Psoas muscle (tissue), 8 donors: ENCODE measurements around the gene KERA. TPM values are rescaled to one million over a fixed set of nuclear protein-coding genes. Genes with fewer than 3 reads are reported as not detected.

ENCODE experiments used
- ATAC-seq, 4 donors: fragments of 200-7000 bp; cut with Tn5 transposase; one replicate each; pipeline ENCODE4 v1.9.1; 2020; ENCODE audit warnings: moderate library complexity in 3 of 4, mild to moderate bottlenecking in 2 of 4
- DNase-seq, 2 donors: peaks; one replicate each; pipeline ENCODE4 v3.0.0-alpha.2; 2020
- H3K27ac ChIP-seq: fragments of 200-600 bp; one replicate; pipeline ENCODE4 v1.8.0; 2022
- H3K27me3 ChIP-seq, 3 donors: fragments of 200-600 bp in 1 of 3; one replicate each; pipeline versions ENCODE4 v1.6.1 to v1.8.0; 2013 to 2022; ENCODE audit warnings: low read length in 2 of 3, mild to moderate bottlenecking in 2 of 3, moderate library complexity in 1 of 3; ENCODE audit not compliant: insufficient read depth in 3 of 3
- H3K36me3 ChIP-seq, 2 donors: fragments of 200-600 bp in 1 of 2; one replicate each; pipeline versions ENCODE4 v1.6.1 to v1.8.0; 2013 to 2022; ENCODE audit warnings: low read depth in 1 of 2, mild to moderate bottlenecking in 1 of 2, moderate library complexity in 1 of 2; ENCODE audit not compliant: insufficient read depth in 1 of 2
- H3K4me1 ChIP-seq: fragments of 200-600 bp; one replicate; pipeline ENCODE4 v1.8.0; 2022
- H3K4me3 ChIP-seq: fragments of 200-600 bp; one replicate; pipeline ENCODE4 v1.8.0; 2022; ENCODE audit warnings: mild to moderate bottlenecking
- H3K9me3 ChIP-seq: fragments of 200-600 bp; one replicate; pipeline ENCODE4 v1.8.0; 2022
- CTCF ChIP-seq: fragments of 200-600 bp; IDR thresholded peaks from one replicate; pipeline ENCODE4 v1.8.0; 2022; ENCODE audit warnings: antibody characterized with exemption
- WGBS, 3 donors: extraction: QIAGEN DNeasy Blood & Tissue Kit; methylation state at CpG; one replicate each; pipeline versions ENCODE4 v1.1.6 to v1.1.7; 2013; 5-methylcytosine and 5-hydroxymethylcytosine counted together
- intact Hi-C, 2 donors: fragments of 100-400 bp; cut with DNase I; formaldehyde crosslinking; loops; one replicate each; pipeline versions ENCODE4 v1.11.0 to v1.14.2; 2022
- polyA plus RNA-seq, 3 donors: library from polyadenylated mRNA; stranded (reverse); fragments of 200-250 nt; gene quantifications; one replicate each; pipeline ENCODE4 v1.2.3, GENCODE V29; 2013
- total RNA-seq, 4 donors: library from RNA; stranded (reverse); fragmentation: NEBNext Ultra II Directional in 2 of 4; extraction: Animal tissue kit (Norgen Biotek cat#: 25700) in 2 of 4; gene quantifications; one replicate each; pipeline versions ENCODE4 v1.2.1 to v1.2.4, GENCODE V29; 2021 to 2023
- donor health status: healthy with polysubstance abuse.
- donor health status: DM: no; HTN: no; CAD: no; lungs with moderate emphysema.
- donor health status: Bipolar disorder and iron deficiency.
- donor health status: healthy.
- donor health status: DM: yes; HTN: yes; CAD: no.
- donor health status: DM: no; HTN: no; CAD: no.
- donor health status: DM: no; HTN: no; CAD: no.
- donor health status: DM: yes; HTN: yes; CAD: no.

Gene KERA
- total and polyA plus RNA-seq, 7 donors, result 0.17 TPM; not detected in 6

- WGBS, 3 donors, result 80 to 83% (median 83%) methylated on average over 2 of the region's 2 CpGs
Observed at GRCh38 chr12:91044586-91044985, 13.2 kb downstream of the KERA start.

GRCh38 chr12:91043408-91043807, 14.4 kb downstream of the KERA start:
- TF ChIP-seq CTCF, result no peak
- Histone ChIP-seq H3K9me3 (no peaks in the 10 kb centered on the region), H3K36me3 (no peaks in the 10 kb centered on the region), H3K4me3 (no peak overlapping the region), H3K27me3 (no peaks in the 10 kb centered on the region), H3K4me1 (no peaks in the 10 kb centered on the region), H3K27ac (no peak overlapping the region)
- intact Hi-C loops, result no loop called here
- no peak for ATAC-seq
- 61 to 72% (median 64%) methylated on average over 4 of the region's 4 CpGs for WGBS, 3 donors
- DNase-seq, result no peak

More at GRCh38 chr12:91044586-91044985, 13.2 kb downstream of the KERA start:
- no peak for ATAC-seq
- Histone ChIP-seq H3K4me3 (no peak overlapping the region), H3K9me3 (no peaks in the 10 kb centered on the region), H3K27ac (no peak overlapping the region), H3K4me1 (no peaks in the 10 kb centered on the region), H3K27me3 (no peaks in the 10 kb centered on the region), H3K36me3 (no peaks in the 10 kb centered on the region)
- intact Hi-C loops, result no loop called here
- DNase-seq, result no peak
- TF ChIP-seq CTCF, result no peak

GRCh38 chr12:91040096-91040755, 17.6 kb downstream of the KERA start:
- 39 to 52% (median 47%) methylated on average over 1 of the region's 1 CpG for WGBS, 3 donors
- intact Hi-C loops, result no loop called here
- ATAC-seq (no peak), DNase-seq (no peak)
- Histone ChIP-seq H3K4me3 (no peak overlapping the region), H3K4me1 (no peaks in the 10 kb centered on the region), H3K27me3 (no peaks in the 10 kb centered on the region), H3K36me3 (no peaks in the 10 kb centered on the region), H3K27ac (no peak overlapping the region), H3K9me3 (no peaks in the 10 kb centered on the region)
- no peak for TF ChIP-seq CTCF

- no peak overlapping the region for H3K27ac ChIP-seq
- TF ChIP-seq CTCF, result no peak
- H3K4me1 ChIP-seq, result no peaks in the 10 kb centered on the region
- ATAC-seq (no peak), DNase-seq (no peak)
- no peaks in the 10 kb centered on the region for H3K9me3 ChIP-seq
- no peak overlapping the region for H3K4me3 ChIP-seq
- intact Hi-C loops, result no loop called here
- no peaks in the 10 kb centered on the region for H3K27me3 ChIP-seq
- H3K36me3 ChIP-seq, result no peaks in the 10 kb centered on the region
Observed at GRCh38 chr12:91037276-91037675, 20.5 kb downstream of the KERA start.

GRCh38 chr12:91033251-91033650, 24.6 kb downstream of the KERA start:
- H3K36me3 ChIP-seq, result no peaks in the 10 kb centered on the region
- intact Hi-C loops, result no loop called here
- no peaks in the 10 kb centered on the region for H3K4me1 ChIP-seq
- ATAC-seq, result no peak
- no peak overlapping the region for H3K27ac ChIP-seq
- H3K4me3 ChIP-seq, result no peak overlapping the region
- 90 to 98% (median 91%) methylated on average over 2 of the region's 2 CpGs for WGBS, 3 donors
- TF ChIP-seq CTCF, result no peak
- no peaks in the 10 kb centered on the region for H3K27me3 ChIP-seq
- no peaks in the 10 kb centered on the region for H3K9me3 ChIP-seq
- DNase-seq, result no peak
